Measurements from ENCODE around the gene POR.

GRCh38 chr7:75866114-75866488 lies 48.9 kb upstream of the POR start:
- TF ChIP-seq USF2 (IDR thresholded peaks at IDR 0.05; ENCODE audit: low read length) = no peak
- no peak for TF ChIP-seq TAF1 (IDR thresholded peaks at IDR 0.05; ENCODE audit: low read depth, low read length)
